Neural cell (in vitro differentiated cells): ENCODE data around the gene SYT2.

Experiments used
- EZH2 ChIP-seq: fragments of 200-600, 300-800 bp; shearing (Covaris generic), sonication (generic); IDR thresholded peaks from 2 replicates; pipeline ENCODE4 v1.6.1; 2014; ENCODE audit warnings: antibody characterized with exemption, low read length, borderline replicate concordance, mild to moderate bottlenecking; ENCODE audit not compliant: insufficient read depth, poor library complexity, severe bottlenecking
- MXI1 ChIP-seq: fragments of 450-650 bp; conservative IDR thresholded peaks from 2 replicates; pipeline ENCODE4 v1.6.1; 2014; ENCODE audit warnings: antibody characterized with exemption, mild to moderate bottlenecking; ENCODE audit not compliant: poor library complexity, severe bottlenecking
- POLR2AphosphoS5 ChIP-seq: IDR thresholded peaks from 2 replicates; pipeline ENCODE4 v1.6.1; 2012
- TF ChIP-seq, protein P1 (sequence below): fragments of 450-650 bp; IDR thresholded peaks from 2 replicates; pipeline ENCODE4 v1.5.1; 2014; ENCODE audit warnings: antibody characterized with exemption, mild to moderate bottlenecking, moderate library complexity; ENCODE audit not compliant: poor library complexity, severe bottlenecking
- TF ChIP-seq, protein P2 (sequence below): IDR thresholded peaks from 2 replicates; pipeline ENCODE4 v1.6.1; 2012; ENCODE audit warnings: borderline replicate concordance

DNA sequence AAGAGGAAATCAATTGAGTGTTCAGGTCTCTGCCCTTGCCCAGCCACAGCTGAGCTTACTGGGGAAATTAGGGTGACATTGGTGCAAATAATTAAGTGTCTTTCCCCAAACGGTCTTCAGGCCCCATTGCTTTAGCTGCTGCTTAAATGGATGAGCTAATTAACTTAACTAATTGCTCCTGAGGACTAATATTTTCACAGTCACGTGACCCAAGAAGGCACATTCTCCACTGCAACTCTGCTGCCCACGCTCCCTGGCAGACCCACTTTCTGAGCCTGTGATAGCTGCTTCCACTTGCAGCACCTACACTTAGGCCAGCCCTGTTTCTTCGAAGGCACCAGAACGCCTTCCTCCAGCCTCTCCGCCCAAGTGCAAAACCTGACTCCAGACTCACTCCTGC is 56.2 kb downstream of the SYT2 start:
- TF ChIP-seq, protein P1, sequence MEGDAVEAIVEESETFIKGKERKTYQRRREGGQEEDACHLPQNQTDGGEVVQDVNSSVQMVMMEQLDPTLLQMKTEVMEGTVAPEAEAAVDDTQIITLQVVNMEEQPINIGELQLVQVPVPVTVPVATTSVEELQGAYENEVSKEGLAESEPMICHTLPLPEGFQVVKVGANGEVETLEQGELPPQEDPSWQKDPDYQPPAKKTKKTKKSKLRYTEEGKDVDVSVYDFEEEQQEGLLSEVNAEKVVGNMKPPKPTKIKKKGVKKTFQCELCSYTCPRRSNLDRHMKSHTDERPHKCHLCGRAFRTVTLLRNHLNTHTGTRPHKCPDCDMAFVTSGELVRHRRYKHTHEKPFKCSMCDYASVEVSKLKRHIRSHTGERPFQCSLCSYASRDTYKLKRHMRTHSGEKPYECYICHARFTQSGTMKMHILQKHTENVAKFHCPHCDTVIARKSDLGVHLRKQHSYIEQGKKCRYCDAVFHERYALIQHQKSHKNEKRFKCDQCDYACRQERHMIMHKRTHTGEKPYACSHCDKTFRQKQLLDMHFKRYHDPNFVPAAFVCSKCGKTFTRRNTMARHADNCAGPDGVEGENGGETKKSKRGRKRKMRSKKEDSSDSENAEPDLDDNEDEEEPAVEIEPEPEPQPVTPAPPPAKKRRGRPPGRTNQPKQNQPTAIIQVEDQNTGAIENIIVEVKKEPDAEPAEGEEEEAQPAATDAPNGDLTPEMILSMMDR: no peak
- TF ChIP-seq EZH2 (no peak), POLR2AphosphoS5 (no peak), MXI1 (no peak)
- TF ChIP-seq, protein P2, sequence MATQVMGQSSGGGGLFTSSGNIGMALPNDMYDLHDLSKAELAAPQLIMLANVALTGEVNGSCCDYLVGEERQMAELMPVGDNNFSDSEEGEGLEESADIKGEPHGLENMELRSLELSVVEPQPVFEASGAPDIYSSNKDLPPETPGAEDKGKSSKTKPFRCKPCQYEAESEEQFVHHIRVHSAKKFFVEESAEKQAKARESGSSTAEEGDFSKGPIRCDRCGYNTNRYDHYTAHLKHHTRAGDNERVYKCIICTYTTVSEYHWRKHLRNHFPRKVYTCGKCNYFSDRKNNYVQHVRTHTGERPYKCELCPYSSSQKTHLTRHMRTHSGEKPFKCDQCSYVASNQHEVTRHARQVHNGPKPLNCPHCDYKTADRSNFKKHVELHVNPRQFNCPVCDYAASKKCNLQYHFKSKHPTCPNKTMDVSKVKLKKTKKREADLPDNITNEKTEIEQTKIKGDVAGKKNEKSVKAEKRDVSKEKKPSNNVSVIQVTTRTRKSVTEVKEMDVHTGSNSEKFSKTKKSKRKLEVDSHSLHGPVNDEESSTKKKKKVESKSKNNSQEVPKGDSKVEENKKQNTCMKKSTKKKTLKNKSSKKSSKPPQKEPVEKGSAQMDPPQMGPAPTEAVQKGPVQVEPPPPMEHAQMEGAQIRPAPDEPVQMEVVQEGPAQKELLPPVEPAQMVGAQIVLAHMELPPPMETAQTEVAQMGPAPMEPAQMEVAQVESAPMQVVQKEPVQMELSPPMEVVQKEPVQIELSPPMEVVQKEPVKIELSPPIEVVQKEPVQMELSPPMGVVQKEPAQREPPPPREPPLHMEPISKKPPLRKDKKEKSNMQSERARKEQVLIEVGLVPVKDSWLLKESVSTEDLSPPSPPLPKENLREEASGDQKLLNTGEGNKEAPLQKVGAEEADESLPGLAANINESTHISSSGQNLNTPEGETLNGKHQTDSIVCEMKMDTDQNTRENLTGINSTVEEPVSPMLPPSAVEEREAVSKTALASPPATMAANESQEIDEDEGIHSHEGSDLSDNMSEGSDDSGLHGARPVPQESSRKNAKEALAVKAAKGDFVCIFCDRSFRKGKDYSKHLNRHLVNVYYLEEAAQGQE: no peak
